Esophagus mucosa (tissue), 1 donor: ENCODE data around the gene PGM2L1. TPM values are rescaled to one million over a fixed set of nuclear protein-coding genes. Genes with fewer than 3 reads are reported as not detected.
"Not testable (repeated sequence)": the region's sequence is repeated elsewhere in the genome, so short reads cannot be mapped to it uniquely, and the experiment has no call there.

Experiments
- ATAC-seq: fragments of 200-7000 bp; cut with Tn5 transposase; one replicate; pipeline ENCODE4 v1.9.1; 2020
- total RNA-seq: library from RNA; stranded (reverse); gene quantifications from one replicate; pipeline ENCODE4 v1.2.4, GENCODE V29; 2023
- donor health status: DM: yes; HTN: yes; CAD: no.

Gene PGM2L1
- total RNA-seq: 1.1 TPM

GRCh38 chr11:74398244-74399159 lies at the start of gene PGM2L1:
Gene PGM2L1, minus strand, starts transcription at chr11:74398433. Its CDS starts 272 bp downstream, at chr11:74398161.
- peak; percentile 97 for ATAC-seq

DNA sequence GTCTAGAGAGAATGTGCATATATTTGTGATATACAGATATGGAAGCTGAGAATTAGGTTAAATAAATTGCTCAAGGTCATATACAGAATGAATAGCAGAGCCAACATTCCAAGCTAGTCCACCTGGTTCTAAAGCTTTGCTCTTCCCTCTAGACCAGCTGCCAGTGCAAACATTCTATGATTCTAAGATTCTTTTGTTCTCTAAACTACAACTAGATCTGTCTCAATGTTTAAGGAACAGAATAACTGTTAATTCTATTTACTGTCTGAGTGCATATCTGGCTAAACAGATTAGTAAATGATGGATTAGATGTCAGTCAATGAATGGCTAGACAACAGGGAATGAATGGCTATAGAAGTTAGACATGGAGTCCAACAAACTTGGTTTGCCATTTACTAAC lies 49.5 kb upstream of the PGM2L1 start:
- ATAC-seq: no peak

DNA sequence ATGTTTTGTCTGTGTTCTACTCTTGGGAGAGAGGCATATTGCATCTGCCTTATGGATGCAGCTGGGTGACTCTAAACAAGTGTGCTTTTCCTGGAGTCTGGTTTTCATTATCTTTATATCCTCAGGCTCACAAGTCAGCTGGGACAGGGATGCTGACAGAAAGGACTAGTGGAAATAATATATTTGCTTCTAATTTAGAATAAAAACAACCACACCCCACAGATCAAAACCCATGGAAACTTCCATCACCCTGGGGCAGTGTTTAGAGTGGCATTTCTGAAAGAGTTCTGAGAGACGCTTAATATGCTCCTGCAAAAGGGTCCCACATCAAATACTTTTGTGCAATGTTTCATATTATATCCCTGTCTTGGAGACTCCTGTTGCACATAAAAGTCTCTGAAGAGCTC lies 48.3 kb upstream of the PGM2L1 start:
- ATAC-seq: no peak

GRCh38 chr11:74444173-74444826 lies 46.1 kb upstream of the PGM2L1 start:
- ATAC-seq: no peak

- peak; percentile 71 for ATAC-seq
Measured at GRCh38 chr11:74443071-74443864, 45.0 kb upstream of the PGM2L1 start.

DNA sequence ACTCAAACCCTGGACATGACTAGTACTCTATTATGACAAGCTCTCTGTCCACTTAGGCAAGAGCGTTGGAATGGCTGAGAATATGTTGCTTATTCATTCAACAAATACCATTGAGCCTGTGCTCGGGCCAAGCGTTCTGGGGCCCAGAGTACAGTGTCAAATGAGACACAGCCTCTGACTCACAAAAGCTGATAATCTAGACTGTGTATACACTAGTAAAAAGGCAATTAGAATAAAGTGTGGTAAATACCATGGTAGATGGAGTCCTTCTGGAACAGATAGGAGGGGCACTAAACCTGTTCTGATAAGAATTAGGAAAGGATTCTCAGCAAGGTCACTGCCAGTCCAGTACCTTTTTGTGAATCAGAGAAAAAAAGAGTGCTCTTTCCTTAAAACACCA lies 44.4 kb upstream of the PGM2L1 start:
- ATAC-seq: peak; percentile 77

DNA sequence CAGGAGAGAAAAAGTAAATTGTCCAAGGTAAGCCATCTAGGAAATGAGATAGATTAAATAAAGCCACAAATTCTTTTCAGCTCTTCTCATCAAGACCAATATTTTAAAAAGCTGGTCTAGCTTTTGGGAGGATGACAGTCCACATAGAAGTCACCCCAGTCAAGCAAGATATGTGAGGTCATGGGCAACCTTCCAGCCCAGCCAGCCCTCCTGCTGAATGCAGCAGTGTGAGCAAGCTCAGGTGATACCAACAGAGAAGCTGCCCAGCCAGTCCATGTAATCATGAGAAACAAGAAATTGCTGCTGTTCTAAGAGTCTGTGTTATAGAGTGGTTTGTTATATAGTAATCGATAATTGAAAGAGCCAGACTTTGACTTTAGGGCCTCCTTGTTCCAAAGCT lies 40.4 kb upstream of the PGM2L1 start:
- peak; percentile 68 for ATAC-seq

GRCh38 chr11:74437441-74438042 lies 39.3 kb upstream of the PGM2L1 start:
- ATAC-seq: peak; percentile 47

- no peak for ATAC-seq
Measured at GRCh38 chr11:74434528-74434927, 36.3 kb upstream of the PGM2L1 start.

GRCh38 chr11:74429205-74429604 lies 31.0 kb upstream of the PGM2L1 start:
- no peak for ATAC-seq

- no peak for ATAC-seq
Measured at GRCh38 chr11:74427384-74427886, 29.2 kb upstream of the PGM2L1 start.

DNA sequence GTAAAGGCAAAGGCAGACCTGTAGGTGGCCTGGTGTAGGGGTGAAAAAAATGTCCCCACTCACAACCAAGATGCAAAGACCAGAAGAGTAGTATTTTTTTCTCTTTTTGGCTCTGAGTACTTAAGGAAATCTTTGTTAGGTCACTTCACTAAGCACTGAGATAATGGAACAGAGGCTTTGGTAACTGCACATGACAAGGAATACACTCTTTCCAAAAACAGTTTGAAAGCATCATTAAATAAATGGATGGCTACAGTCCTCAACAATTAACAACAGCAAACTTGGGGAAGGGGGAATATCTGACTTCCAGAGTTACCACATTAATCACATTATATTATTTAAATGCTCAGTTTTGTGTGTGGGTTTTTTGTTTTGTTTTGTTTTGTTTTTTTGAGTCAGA lies 26.9 kb upstream of the PGM2L1 start:
- no peak for ATAC-seq

DNA sequence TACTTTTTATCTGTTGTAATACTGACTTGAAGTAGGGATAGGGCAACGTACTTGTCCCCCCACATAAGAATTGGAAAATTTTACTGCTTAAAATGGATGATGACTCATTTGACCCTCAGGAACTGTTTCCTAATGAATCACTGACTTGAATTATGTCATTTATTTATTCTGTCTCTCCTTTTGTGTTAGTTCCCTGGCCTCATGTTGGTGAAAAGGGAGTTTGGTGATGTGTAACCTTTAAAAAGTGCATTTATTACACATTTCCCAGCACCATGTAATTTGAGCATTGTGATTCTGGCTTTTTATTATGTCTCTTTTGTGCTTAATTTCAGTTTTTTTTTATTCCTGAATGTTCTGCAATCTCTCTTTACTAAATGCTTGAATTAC lies 20.3 kb upstream of the PGM2L1 start:
- peak; percentile 62 for ATAC-seq

DNA sequence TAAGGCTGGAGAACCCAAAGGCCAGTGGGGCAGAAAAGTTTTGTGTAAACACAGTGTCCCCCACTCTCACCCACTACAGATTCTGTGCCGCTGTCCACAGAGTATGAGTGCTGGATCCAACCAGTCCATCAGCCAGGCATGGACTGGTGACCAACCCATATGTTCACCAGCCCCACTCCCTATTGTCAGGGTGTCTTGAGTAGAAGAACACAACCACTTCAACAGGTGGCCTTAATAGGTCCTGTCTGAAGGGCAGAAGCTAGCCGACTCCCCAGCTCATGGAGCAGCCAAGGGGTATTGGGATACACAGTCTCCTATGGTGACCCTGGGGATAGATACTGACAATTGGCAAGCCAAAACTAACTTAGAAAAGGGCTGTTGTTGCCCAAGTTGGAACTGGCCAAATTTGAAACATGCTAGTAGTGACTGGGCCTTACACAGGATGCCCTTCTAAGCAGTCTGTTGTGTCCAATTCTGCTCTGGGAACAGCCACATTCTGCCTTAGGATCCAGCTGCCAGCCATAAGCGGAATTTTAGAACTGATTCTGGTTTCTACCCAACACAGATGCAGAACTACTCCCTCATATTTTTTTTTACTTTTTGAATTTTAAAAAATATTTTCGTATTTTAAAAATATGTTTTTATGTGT lies 19.8 kb upstream of the PGM2L1 start:
- peak; percentile 53 for ATAC-seq

GRCh38 chr11:74417379-74417804 lies 19.2 kb upstream of the PGM2L1 start:
- peak; percentile 74 for ATAC-seq

- not testable (repeated sequence) for ATAC-seq
Measured at GRCh38 chr11:74416974-74417373, 18.7 kb upstream of the PGM2L1 start.

DNA sequence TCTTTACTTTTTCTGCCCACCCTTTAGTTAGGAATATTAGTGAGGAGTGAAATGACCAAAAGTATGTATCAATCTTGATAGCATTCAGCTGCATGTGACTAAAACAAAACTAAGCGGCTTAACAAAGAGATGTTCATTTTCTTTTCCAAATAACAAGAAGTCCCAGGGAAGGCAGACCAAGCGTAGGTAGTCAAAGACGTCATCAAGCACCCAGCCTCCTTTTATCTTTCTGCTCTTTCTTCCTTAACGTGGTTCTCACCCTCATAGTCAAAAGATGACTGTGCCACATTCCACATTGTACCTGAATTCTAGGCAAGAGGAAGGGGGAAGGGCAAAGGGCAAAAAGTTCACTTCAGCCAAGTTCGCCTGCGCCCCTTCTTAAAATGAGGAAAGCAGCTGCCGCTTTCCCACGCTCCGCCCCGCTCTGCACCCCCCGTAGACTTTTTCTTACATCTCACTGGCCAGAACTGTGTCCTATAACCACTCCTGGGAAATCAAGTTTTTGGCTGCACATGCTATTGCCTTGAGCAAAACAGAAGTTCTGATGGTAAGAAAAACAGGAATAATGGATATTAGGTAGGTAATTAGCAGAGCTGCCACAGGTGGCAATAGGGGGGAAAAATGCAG lies 14.6 kb upstream of the PGM2L1 start:
- no peak for ATAC-seq

GRCh38 chr11:74412321-74412720 lies 14.1 kb upstream of the PGM2L1 start:
- ATAC-seq: no peak

DNA sequence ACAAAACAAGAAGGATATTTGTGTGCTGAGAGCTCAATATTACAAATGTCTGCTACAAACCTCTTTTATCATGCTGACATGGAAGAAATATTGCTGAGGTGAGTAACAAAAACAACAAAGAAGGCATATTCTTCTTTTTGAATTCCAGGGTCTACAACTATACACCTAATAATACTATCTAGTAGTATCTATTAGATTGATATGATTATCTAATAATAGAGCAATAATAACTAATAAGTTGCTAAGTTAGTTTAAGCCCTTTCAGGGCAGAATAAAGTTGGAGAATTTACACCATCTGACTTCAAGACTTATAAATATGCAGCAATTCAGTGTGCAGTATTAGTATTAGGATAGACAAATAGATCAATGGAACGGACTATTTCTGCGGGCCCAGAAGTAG lies 11.4 kb upstream of the PGM2L1 start:
- ATAC-seq: no peak

GRCh38 chr11:74403607-74404321 lies 5.5 kb upstream of the PGM2L1 start:
- ATAC-seq: no peak

DNA sequence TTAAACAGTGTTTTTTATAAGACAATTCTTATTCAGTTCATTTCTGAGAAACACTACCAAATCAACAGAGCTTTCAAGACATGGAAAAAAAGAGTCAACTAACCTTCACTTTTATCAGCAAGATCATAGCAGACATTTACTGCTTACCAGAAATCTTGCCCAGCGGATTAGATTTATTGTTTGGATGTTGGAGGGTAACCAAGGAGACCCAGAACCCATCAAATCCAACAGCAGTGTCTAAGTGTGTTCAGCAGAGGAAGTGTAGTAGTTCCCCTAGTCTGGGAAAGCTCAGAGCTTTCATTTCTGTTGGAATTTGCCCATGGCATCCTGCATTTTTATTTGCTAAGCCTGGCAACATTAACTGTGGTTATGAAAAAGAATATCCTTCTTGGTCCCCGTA lies 2.4 kb upstream of the PGM2L1 start:
- no peak for ATAC-seq
